NCI-H1417 treated with DMSO at 0.1 percent for 48 hours (cell line): ENCODE measurements around the gene FOXK1.
"Not testable (repeated sequence)": the region's sequence is repeated elsewhere in the genome, so short reads cannot be mapped to it uniquely, and the experiment has no call there.

ENCODE experiments used
- DNase-seq: peaks from one replicate; lab custom pipeline; 2025; lab: John Stamatoyannopoulos, UW

FOXK1 gene

GRCh38 chr7:4667776-4668509 lies 14.2 kb upstream of the FOXK1 start:
- no peak for DNase-seq

GRCh38 chr7:4668510-4668847 lies 13.6 kb upstream of the FOXK1 start:
- DNase-seq: no peak

GRCh38 chr7:4670791-4671190 lies 11.3 kb upstream of the FOXK1 start:
- DNase-seq: no peak

GRCh38 chr7:4675771-4676367 lies 6.2 kb upstream of the FOXK1 start:
- no peak for DNase-seq

GRCh38 chr7:4677518-4677917 lies 4.6 kb upstream of the FOXK1 start:
- DNase-seq: not testable (repeated sequence)

- no peak for DNase-seq
Measured at GRCh38 chr7:4681218-4681851, 760 bp upstream of the FOXK1 start.

GRCh38 chr7:4682621-4683042 lies 537 bp downstream of the FOXK1 start:
- DNase-seq: peak; percentile 7

GRCh38 chr7:4683043-4683883 lies 1.2 kb downstream of the FOXK1 start:
- no peak for DNase-seq

- DNase-seq: no peak
Measured at GRCh38 chr7:4683884-4684565, 1.9 kb downstream of the FOXK1 start.

- no peak for DNase-seq
Measured at GRCh38 chr7:4684846-4685245, 2.8 kb downstream of the FOXK1 start.

- DNase-seq: not testable (repeated sequence)
Measured at GRCh38 chr7:4685676-4686075, 3.6 kb downstream of the FOXK1 start.

- DNase-seq: no peak
Measured at GRCh38 chr7:4687956-4688355, 5.9 kb downstream of the FOXK1 start.

GRCh38 chr7:4689151-4689550 lies 7.1 kb downstream of the FOXK1 start:
- no peak for DNase-seq

- no peak for DNase-seq
Measured at GRCh38 chr7:4689668-4690067, 7.6 kb downstream of the FOXK1 start.

GRCh38 chr7:4690953-4691856 lies 9.1 kb downstream of the FOXK1 start:
- DNase-seq: no peak

GRCh38 chr7:4692055-4692454 lies 10.0 kb downstream of the FOXK1 start:
- DNase-seq: no peak

GRCh38 chr7:4692622-4693021 lies 10.5 kb downstream of the FOXK1 start:
- not testable (repeated sequence) for DNase-seq

GRCh38 chr7:4693152-4693551 lies 11.1 kb downstream of the FOXK1 start:
- no peak for DNase-seq

- no peak for DNase-seq
Measured at GRCh38 chr7:4693749-4694148, 11.7 kb downstream of the FOXK1 start.

GRCh38 chr7:4694305-4694704 lies 12.2 kb downstream of the FOXK1 start:
- DNase-seq: no peak

GRCh38 chr7:4698707-4699275 lies 16.7 kb downstream of the FOXK1 start:
- DNase-seq: no peak
